ENCODE measurements around the gene ARF3.
A peak's percentile ranks its signal among the peaks of the same experiment; 100 is the strongest.

The ARF3 gene

GRCh38 chr12:48961801-48962200 lies 4.5 kb upstream of the ARF3 start:
- no peak for DNase-seq

- DNase-seq, result no peak
Measured at GRCh38 chr12:48961331-48961730, 4.0 kb upstream of the ARF3 start.

- no peak for DNase-seq
Measured at GRCh38 chr12:48960834-48961233, 3.5 kb upstream of the ARF3 start.

GRCh38 chr12:48958049-48958388 lies 732 bp upstream of the ARF3 start:
- DNase-seq, result no peak

GRCh38 chr12:48956279-48957140 lies 777 bp downstream of the ARF3 start:
- DNase-seq, result peak; percentile 76

GRCh38 chr12:48954841-48955501 lies 2.3 kb downstream of the ARF3 start:
- DNase-seq, result no peak

- no peak for DNase-seq
Measured at GRCh38 chr12:48954061-48954460, 3.2 kb downstream of the ARF3 start.

GRCh38 chr12:48952691-48953090 lies 4.6 kb downstream of the ARF3 start:
- no peak for DNase-seq

- DNase-seq, result no peak
Measured at GRCh38 chr12:48947727-48948126, 9.6 kb downstream of the ARF3 start.

GRCh38 chr12:48946943-48947342 lies 10.3 kb downstream of the ARF3 start:
- DNase-seq, result no peak

- no peak for DNase-seq
Measured at GRCh38 chr12:48946205-48946604, 11.1 kb downstream of the ARF3 start.

GRCh38 chr12:48943221-48943620 lies 14.1 kb downstream of the ARF3 start:
- no peak for DNase-seq

- DNase-seq, result no peak
Measured at GRCh38 chr12:48940181-48940580, 17.1 kb downstream of the ARF3 start.

- no peak for DNase-seq
Measured at GRCh38 chr12:48938805-48939204, 18.5 kb downstream of the ARF3 start.

- DNase-seq, result no peak
Measured at GRCh38 chr12:48937170-48937569, 20.1 kb downstream of the ARF3 start.

- no peak for DNase-seq
Measured at GRCh38 chr12:48936379-48936979, 20.8 kb downstream of the ARF3 start.

GRCh38 chr12:48934312-48934706 lies 23.0 kb downstream of the ARF3 start:
- no peak for DNase-seq

GRCh38 chr12:48933664-48934311 lies 23.5 kb downstream of the ARF3 start:
- no peak for DNase-seq

GRCh38 chr12:48932878-48933277 lies 24.4 kb downstream of the ARF3 start:
- no peak for DNase-seq

GRCh38 chr12:48930475-48930874 lies 26.8 kb downstream of the ARF3 start:
- DNase-seq, result no peak

GRCh38 chr12:48929551-48929950 lies 27.7 kb downstream of the ARF3 start:
- DNase-seq, result no peak

GRCh38 chr12:48927261-48927660 lies 30.0 kb downstream of the ARF3 start:
- no peak for DNase-seq

- DNase-seq, result no peak
Measured at GRCh38 chr12:48925304-48926011, 31.8 kb downstream of the ARF3 start, which contains the start of gene FKBP11. FKBP11 (minus strand) TSS chr12:48925492; CDS start chr12:48925428, 64 bp downstream.
